NCI-H526 (cell line): ENCODE data around the gene C16orf96.
"Not testable (repeated sequence)": the region's sequence is repeated elsewhere in the genome, so short reads cannot be mapped to it uniquely, and the experiment has no call there.

Experiments
- DNase-seq, 2 experiments: peaks; one replicate each; lab custom pipeline; 2025; lab: John Stamatoyannopoulos, UW

Gene C16orf96

DNA sequence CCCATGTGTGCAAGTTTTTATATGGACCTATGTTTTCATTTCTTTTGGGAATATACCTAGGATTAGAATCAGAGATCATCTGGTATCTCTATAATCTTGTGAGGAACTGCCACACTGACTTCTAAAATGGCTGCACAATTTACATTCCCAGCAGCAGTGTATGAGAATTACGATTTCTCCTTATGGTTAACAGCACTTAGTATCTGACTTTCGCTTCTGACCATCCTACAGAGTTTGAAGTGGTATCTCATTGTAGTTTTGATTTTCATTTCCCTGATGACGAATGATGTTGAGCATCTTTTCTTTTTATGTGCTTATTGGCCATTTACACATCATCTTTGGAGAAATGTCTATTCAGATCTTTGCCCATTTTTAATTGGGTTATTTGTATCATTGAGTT, 10.0 kb downstream of the C16orf96 start:
- DNase-seq: no peak

DNA sequence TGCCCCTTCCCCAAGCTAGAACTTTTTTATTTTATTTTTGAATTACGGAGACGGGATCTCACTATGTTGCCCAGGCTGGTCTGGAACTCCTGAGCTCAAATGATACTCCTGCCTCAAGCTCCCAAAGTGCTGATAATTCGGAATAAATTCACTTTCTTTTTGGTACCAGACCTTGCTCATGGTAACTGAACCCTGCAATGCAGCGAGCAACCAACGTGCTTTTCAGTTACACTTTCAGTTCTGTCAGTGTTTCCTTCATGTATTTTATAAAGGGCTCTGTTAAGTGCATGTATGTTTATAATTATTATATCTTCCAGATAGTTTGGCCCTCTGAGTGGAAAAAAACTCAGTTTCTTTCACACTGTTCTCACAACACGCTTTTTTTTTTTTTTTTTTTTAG, 13.9 kb downstream of the C16orf96 start:
- no peak for DNase-seq

DNA sequence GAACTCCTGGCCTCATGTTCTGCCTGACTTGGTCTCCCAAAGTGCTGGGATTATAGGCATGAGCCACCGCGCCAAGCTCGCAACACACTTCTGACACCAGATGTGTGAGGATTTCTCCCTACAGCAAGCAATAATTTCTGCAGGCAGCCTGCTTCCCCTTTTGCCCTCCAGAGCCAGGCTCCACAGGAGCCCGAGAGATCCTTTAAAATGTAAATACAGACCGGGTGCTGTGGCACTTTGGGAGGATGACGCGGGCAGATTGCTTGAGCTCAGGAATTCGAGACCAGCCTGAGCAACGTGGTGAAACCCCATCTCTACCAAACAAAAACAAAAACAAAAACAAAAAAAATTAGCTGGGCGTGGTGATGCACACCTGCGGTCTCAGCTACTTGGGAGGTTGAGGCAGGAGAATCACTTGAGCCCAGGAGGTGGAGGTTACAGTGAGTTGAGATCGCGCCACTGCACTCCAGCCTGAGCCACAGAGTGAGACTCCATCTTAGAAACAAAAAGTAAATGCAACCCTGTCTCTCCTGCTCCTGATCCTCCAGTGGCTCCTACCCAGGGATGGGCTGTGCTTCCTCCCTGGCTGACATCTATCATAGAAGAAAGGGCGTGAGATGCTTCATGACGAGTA, 14.7 kb downstream of the C16orf96 start:
- DNase-seq: no peak

DNA sequence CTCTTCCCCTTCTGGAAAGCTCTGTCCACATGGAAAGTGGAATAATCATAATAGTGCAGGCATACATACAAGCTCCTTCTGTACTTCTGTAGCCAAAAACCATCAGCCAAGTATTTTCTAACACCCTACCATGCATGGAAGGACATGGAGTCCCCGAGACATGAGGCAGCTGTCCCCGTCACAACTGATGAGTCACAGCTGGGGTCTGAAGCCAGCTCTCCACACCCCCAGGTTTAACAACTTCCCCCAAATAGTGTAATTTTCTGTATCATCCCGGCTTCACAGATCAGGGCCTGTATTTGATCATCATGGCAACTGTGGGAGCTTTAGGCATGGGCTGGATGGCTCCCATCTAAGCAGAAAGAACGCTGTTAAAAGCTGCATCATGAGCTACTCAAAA, 16.6 kb downstream of the C16orf96 start:
- no peak for DNase-seq

DNA sequence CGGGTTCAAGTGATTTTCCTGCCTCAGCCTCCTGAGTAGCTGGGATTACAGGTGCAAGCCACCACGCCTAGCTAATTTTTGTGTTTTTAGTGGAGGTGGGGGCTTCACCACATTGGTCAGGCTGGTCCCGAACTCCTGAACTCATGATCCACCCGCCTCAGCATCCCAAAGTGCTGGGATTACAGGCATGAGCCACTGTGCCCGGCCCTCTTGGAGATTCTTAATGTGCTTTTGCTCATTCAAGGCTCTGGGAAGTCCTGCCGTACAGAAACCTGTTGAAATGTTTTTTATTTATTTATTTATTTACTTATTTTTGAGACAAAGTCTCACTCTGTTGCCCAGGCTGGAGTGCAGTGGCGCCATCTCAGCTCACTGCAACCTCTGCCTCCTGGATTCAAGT, 17.8 kb downstream of the C16orf96 start:
- DNase-seq: not testable (repeated sequence)

DNA sequence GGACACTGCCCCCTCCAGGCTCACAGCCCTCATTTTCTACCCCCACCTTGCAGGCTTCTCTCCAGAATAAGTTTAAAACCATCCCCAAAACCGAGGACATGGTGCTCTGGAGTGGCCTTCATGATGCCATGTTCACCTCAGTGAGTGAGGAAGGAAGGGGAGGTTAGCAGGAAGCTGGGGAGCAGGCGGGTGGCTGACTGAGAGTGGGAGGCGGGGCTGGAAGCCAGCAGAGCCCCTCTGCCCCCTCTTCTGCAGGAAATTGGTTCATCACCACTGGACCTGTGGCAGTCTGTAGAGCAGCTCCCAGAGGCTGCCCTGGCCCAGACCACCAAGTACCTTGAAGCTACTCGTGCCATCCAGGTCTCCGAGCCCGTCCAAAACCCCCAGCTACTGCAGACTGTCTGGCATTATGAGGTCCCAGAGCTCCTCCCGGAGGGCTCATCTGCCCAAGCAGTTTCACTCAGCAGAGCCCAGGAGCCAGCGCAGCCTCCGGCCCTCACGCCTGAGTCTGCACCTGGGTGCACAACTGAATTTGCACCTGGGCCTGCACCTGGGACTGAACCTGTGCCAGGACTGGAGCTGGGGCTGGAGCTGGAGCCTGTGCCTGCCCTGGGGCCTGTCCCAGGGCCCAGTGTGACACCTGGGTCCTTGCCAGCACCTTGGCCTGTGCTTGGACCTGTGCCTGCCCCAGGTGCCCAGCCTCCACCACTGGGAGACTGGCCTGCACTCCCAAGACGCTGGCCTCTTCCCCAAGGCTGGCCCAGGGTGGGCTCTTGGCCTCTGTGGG, 19.0 kb downstream of the C16orf96 start:
- no peak for DNase-seq

DNA sequence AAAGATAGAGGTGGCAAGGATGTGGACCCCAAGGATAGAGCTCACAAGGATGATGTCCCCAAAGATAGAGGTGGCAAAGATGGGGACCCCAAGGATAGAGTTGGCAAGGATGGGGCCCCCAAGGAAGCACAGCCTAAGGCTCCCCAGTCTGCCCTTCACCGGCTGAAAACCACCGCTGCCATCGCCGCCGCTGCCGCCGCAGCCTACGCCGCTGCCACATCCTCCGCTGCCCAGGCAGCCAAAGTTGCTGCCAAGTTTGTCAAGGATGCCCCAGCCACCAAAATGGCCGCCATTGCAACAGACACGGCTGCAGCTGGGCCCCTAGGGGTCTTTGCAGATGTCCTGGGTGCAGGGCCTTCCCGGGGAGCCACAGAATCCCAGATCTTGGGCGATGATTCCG, 19.9 kb downstream of the C16orf96 start:
- no peak for DNase-seq

DNA sequence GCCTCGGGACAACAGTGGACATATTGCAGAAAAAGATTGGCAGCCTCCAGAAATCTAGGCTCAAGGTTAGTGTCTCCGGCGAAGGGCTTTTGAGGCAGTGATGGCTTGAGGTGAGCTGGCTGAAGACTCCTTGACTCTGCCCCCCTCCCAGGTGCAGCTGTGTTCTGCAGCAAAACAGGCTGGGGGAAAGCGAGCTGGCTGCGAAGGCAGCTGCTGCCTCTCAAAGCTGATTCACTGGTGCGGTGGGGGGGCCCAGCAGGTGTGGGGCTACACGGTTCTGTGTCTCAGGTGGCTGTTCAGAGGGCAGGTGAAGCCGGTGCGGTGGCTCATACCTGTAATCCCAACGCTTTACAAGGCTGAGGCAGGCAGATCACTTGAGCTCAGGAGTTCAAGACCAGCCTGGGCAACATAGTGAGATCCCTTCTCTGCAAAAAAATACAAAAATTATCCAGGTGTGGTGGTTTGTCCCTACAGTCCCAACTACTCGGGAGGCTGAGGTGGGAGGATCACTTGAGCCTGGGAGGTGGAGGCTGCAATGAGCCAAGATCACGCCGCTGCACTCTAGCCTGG, 22.9 kb downstream of the C16orf96 start:
- DNase-seq: no peak

DNA sequence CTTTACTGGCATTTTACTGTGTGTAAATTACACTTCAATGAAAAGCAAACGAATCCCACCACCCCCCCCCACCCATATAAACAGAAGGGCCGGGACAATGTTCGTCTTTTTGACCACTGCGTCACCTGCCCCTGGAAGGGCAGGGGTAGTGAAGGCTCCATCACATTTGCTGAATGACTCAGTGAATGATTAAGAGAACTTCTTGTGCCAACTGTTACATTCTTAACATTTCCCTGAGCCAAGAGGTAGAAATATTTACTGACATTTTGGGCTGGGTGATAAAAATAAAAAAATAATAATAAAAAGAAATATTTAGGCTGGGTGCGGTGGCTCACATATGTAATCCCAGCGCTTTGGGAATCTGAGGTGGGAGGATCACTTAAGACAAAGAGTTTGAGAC, 24.1 kb downstream of the C16orf96 start:
- DNase-seq: no peak

DNA sequence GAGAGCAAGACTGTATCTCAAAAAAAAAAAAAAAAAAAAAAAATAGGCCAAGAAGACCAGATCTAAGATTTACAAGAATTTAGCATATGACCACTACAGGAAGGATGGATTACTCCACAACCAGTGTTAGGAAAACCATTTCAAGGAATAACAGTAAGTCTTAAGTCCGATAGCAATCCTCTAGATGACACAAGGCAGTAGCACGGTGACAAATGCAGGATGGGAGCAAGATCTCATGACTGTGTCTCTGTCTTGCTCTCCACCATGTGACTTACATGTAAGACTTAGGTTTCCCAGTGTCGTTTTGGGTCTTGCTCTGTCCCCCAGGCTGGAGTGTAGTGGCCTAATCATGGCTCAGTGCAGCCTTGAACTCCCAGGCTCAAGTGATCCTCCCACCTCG, 27.8 kb downstream of the C16orf96 start:
- no peak for DNase-seq

DNA sequence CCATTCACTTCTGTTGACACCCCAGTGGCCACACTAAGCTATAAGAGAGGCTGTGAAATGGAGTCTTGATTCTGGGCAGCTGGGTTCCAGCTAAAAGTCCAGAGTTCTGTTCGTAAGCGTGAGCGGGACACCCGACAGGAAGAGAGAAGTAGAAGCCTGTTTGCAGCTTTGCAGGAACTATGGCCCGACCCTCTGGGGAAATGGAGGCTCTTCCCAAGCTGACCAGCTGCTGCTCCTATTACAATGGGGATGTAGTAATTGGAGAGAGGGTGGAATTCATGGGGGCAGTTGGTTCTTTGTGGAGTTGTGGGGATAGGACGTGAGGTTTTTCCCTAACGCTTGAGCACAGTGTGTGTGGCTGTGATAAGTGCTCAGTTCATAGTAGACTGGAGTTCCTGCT, 30.2 kb downstream of the C16orf96 start:
- DNase-seq: no peak

DNA sequence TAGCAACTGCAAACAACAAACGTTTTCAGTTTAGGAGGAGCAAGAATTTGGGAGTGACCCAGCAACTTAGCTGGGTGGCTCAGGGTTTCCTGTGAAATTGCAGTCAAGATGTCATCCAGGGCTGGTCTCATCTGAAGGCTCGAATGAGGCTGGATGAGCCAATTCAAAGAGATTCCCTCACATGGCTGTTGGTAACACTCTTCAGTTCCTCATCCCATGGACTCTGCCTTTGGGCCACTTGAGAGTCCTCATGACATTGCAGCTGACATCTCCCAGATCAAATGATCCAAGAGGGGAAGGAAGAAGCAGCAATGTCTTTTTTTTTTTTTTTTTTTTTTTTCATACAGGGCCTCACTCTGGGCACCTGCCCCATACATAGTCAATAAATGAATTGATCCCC, 32.2 kb downstream of the C16orf96 start:
- DNase-seq: no peak

DNA sequence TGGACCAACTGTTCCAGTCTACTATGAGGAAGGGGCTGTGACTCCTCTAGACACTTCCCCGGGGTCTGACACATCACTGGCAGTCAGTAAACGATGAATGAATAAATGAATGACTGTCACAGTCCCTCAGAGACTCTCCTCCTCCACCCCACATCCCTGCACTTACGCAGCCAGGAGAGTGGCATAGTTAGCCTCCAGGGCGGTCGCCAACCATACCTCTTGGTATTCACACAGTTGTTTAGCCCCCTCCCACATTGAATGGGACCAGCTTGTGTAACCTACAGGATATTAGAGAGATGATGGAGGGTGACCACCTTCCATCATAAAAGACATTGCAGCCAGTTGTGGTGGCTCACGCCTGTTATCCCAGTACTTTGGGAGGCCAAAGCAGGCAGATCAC, 32.8 kb downstream of the C16orf96 start:
- DNase-seq: no peak

DNA sequence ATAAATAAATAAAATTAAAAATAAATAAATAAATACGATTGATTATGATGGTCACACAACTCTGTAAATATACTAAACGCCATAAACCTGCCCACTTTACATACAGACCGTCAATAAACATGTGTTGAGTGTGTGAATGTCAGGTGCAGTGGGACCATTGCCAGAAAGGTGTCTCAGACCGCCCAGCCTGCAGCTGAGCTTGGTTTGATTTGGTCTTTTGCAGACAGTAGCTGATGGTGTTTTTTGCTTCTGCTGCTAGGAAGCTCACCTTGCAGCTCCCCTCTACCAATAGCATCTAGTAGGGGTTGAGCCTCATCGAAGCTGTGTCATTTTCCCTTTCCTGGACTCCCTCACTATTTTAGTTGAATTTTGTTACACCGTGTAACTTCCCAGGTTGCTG, 35.1 kb downstream of the C16orf96 start:
- DNase-seq: no peak

DNA sequence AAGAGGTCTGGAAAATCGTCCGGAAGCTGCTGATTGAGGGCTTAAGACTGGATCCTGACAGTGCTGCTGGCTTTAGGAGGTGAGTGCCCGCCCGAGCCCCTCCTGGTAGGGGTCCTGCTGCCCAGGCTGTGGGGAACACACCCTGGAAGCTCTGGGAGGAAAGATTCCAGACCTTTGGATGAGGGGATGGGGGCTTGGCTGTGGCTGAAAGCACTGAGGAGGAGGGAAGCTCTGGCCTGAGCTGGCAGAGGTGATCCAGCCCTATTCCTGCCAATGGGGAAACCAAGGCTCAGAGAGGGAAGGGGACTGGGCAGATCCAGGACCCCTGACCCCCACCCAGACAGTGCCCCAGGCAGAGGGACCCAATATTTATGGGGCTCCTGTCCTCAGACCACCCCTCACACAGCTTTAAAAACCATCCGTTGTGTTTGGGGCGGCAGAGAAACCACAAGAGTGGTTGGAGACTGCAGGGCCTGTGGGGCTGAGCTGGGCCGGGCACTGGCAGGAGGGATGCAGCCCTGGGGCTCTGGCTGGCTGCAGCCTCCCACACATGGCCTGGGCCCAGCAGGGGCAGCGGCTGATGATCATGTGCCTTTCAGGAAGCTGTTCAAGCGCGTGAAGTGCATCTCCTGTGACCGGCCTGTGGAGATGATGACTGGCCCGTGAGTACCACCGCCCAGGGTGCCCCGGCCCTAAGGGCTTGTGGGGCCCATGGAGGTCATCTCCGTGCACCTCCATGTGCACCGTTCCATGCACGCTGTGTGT, 35.7 kb downstream of the C16orf96 start:
- no peak for DNase-seq

DNA sequence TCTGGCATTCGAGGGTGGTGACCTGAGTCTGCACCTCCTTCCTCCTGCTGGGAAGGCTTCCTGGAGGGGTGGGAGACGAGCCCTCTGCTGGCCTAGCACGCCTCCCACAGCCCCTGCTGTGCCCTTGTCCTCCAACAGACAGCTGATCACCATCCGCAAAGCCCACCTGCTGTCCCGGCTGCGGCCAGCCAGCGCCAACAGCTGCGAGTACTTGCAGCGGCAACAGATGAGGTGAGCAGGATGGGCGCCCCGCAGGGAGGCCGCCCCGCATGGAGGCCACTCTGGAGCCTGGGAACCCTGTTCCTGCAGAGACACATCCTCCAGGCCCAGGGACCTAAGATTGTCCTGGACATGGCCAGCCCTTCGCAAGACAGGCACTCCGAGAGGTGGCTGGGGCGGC, 36.9 kb downstream of the C16orf96 start:
- no peak for DNase-seq

DNA sequence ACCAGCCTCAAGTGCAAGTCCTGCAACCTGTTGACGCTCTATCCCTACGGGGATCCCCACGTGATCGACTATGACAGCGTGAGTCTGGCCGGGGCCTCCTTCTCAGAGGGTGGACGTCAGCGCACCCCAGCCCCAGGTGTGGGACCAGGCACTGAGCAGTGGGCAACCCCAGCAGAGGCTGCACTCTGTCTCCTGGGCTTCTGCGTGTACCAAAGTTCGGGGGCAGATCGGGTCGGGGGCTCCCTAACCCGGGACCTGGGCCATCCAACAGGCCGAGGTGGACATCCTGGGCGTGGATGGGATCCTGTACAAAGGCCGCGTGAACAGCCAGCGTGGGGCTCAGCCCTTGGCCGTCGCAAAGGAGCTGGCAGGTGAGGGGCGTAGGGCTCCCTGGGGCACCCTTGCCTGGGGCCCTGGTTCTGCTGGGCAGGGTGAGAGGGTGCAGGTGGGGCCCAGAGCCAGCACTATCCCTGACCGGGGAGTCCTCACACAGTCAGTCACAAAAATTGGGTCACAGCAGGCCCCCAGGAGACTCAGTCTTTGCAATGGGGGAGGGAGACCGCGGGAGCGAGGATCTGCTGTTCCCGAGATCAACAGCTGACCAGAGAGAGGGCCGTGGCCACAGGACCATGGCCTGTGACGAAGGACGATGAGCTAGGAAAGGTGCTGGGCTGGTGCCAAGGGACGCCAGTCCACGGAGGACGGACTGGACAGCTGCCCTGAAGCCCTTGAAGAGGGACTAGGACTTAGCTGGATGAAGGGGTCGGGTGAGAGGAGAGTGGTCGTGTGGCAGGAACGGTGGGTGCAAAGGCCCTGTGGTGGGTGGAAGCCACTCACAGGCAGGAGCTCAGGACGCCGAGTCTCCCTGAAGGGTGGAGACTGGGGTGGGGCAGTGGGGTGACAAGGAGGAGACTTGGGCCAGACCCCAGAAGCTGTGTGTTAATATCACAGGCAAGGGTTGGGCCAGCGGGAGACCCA, 38.6 kb downstream of the C16orf96 start:
- DNase-seq: no peak

DNA sequence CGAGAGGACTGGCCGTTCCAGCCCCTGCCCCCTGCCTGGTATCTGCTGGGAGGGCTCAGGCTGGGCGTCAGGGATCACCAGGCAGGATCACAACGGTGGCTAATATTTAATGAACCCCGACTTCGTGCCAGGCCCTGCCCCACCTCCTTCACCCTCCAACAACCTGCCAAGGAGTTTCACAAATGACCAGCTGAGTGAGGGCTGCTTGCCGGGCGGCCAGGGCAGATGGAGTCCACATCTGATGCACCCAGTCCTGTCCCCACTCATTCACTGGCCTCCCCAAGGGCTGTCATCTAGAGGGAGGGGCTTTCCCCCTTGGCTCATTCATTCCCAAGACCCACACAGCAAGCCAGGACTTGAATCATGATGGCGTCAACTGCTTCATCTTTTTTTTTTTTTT, 41.0 kb downstream of the C16orf96 start:
- no peak for DNase-seq

DNA sequence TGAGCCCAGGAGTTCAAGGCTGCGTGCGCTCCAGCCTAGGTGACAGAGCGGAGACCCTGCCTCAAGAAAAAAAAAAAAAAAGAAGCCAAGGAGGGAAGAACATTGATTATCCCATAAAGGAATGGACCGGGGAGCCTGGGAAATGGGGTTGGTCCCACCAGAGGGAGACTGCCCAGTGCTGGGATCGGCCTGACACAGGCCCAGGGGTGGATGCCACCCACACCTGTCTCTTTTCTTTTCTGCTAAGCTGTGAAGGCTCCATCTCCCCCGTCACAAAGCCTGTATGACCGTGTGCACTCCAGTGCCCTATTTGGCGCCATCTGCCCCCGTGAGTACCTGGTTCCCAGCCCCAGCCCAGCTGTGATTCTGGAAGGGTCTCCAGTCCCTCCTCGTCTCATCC, 42.9 kb downstream of the C16orf96 start:
- no peak for DNase-seq

DNA sequence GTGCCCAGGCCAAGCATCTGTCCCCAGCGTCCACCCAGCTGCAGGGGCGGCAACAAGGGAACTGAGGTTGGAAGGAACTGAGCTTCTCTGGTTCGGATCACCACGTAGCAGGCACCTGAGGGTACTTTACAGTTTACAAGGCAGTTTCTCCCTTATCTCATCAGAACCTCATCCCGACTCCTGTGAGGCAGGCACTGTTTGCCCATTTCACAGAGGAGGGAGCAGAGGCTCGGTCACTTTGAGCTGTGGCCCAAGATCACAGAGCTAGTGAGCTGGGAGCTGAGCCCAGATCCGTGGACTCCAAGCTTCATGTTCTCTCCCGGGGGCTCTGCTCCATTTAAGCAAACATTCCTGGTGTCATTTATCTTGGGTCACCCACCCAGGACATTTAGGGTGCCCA, 43.4 kb downstream of the C16orf96 start:
- DNase-seq: no peak

DNA sequence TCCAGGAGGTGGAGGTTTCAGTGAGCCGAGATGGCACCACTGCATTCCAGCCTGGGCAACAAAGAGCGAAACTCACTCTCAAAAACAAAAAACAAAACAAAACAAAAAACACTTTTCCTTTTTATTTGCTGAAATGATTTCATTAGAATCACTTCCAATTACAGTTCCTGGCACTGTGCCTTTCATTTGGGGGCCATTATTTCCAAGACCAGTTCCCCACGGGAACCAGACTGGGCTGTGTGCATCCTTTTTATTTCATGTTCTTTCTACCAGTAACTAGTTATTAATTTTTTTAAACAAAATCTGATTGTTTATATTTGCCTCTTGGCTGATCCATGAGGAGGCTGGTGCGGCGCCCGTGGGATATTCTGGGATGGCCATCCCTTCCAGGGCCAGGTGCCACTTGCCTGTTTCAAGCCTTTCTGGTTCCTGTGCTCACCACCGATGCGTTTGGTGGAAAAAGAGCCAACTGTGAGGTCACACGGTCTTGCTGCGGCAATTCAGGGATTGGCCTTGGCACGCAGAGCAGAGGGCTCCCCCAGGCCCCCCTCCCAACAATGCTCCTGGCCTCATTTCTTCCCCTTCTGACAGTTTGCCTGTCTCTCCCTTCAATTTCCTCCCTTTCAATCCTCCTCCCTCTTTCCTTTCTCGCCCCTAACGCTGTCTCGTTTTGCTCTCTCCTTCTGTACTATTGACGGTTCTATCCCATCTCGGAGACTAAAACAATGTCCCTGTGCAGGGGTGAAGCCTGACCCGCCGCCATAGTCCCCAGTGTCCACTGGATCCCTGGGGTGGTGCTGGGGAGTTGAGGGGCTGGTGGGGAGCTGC, 45.1 kb downstream of the C16orf96 start:
- no peak for DNase-seq
